ENCODE data around the gene SPAG5.
"Not testable (repeated sequence)": the region's sequence is repeated elsewhere in the genome, so short reads cannot be mapped to it uniquely, and the experiment has no call there.

Gene SPAG5

DNA sequence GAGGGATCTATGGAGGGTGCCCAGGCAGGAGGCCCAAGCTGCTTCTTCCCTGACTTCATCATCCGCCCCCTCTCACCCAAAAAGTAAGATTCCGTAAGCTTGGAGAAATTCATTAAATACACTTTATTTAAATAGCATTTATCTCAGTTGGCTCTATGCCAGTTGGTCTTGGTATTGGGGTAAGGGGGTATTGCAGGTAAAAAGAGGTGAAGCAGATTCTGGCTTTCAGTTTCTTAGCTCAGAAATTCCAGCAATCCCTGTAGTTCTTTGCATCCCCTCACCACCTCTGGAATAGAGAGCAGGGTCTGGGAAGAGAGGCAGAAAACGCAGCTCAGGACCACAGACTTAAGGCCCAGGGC lies 21.4 kb downstream of the SPAG5 start:
- no peaks in the 10 kb centered on the region for H3K9me3 ChIP-seq (ENCODE audit: low read depth, low read length)
- peak overlapping the region; percentile 28; the same call in 1 of the 2 replicates for H3K27ac ChIP-seq
- H3K36me3 ChIP-seq (ENCODE audit: insufficient read depth, low read length) = peaks cover 51% of the 10 kb centered on the region
- H3K9ac ChIP-seq (ENCODE audit: insufficient read length) = no peak overlapping the region
- no peak for TF ChIP-seq FOXP2 (optimal IDR thresholded peaks at IDR 0.05; ENCODE audit: control extremely low read depth, extremely low read length, insufficient read depth)
- TF ChIP-seq EZH2 (IDR thresholded peaks at IDR 0.05) = no peak
- TF ChIP-seq POLR2AphosphoS5 (IDR thresholded peaks at IDR 0.05; ENCODE audit: borderline replicate concordance, low read depth, low read length) = no peak
- H3K4me3 ChIP-seq = no peak overlapping the region
- no peak for DNase-seq (ENCODE audit: low read depth, low spot score)

DNA sequence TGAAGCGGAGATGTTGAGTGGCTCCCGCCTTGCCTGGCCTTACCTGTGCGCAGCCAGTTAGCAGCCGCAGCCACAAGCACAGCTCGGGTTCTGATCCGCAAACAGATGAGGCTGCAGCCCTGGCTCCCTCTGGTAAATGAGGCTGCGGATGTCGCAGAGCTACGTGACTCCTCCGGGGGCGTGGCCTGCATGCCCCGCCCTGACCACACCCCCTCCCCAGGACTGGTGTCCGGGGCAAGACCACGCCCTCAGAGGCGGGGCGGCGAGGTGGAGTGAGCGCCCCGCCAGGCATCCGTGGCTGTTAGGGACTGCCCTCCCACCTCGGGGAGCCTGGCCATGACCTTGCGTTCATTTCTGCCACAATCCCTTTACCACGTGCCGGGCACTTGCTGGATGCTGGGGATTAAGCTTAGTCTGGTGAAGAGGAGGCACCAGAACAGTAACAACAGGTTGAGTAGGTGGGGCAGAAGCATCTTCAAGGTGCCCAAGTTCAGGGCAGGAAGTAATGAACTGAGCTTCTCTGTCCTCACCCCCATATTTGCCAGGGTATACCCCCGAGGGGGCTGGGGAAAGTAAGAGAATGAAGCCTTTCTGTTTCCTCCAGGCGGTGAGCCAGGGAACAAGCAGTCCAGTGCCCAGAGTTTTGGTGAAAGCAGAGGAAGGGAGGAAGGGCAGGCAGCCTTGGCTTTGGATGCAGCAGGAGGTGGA lies 21.9 kb downstream of the SPAG5 start, which contains the start of gene ALDOC:
Gene ALDOC (minus strand): TSS at position 138 of the 708 bp plus-strand sequence. CDS start 1,363 bp downstream, outside the sequence.
- no peak for TF ChIP-seq FOXP2 (optimal IDR thresholded peaks at IDR 0.05; ENCODE audit: control extremely low read depth, extremely low read length, insufficient read depth)
- TF ChIP-seq POLR2AphosphoS5 (IDR thresholded peaks at IDR 0.05; ENCODE audit: borderline replicate concordance, low read depth, low read length) = peak; percentile 51
- TF ChIP-seq EZH2 (IDR thresholded peaks at IDR 0.05) = no peak
- no peak within 1 kb of the TSS for H3K9ac ChIP-seq (ENCODE audit: insufficient read length)

DNA sequence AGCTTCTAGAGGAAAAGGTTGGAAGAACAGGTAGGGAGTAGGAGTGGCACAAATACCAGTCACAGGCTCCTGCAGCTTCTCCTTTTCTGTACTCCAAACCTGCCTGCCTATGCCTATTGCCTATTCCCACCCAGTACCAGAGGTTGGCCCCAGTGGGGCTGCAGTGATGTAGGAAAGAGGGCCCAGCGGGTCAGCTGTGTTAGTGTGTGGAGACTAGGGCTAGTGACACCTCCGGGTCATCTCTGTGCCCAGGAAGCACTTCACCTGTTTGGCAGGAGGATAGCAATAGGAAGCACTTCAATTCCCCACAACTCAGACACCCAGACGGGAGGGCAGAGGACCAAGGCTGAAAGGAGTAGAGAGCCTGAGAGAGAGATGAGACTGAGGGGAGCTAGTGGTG lies 22.8 kb downstream of the SPAG5 start:
- H3K27ac ChIP-seq; H3K9me3 ChIP-seq (ENCODE audit: low read depth, low read length); DNase-seq (ENCODE audit: low read depth, low spot score); H3K4me3 ChIP-seq; H3K9ac ChIP-seq (ENCODE audit: insufficient read length): not testable (repeated sequence)
- peaks cover 41% of the 10 kb centered on the region for H3K36me3 ChIP-seq (ENCODE audit: insufficient read depth, low read length)

More for the DNA sequence above, 21.9 kb downstream of the SPAG5 start, which contains the start of gene ALDOC:
- Histone ChIP-seq H3K9me3 (ENCODE audit: low read depth, low read length) (no peaks in the 10 kb centered on the region), H3K36me3 (ENCODE audit: insufficient read depth, low read length) (peaks cover 46% of the 10 kb centered on the region), H3K4me3 (no peak within 1 kb of the TSS), H3K27ac (peak within 1 kb of the TSS; percentile 28; the same call in 1 of the 2 replicates)
- no peak for DNase-seq (ENCODE audit: low read depth, low spot score)

- no peak overlapping the region for H3K4me3 ChIP-seq
- H3K36me3 ChIP-seq (ENCODE audit: insufficient read depth, low read length) = peaks cover 34% of the 10 kb centered on the region
- no peak overlapping the region for H3K9ac ChIP-seq (ENCODE audit: insufficient read length)
- TF ChIP-seq EZH2 (IDR thresholded peaks at IDR 0.05) = no peak
- no peak for TF ChIP-seq POLR2AphosphoS5 (IDR thresholded peaks at IDR 0.05; ENCODE audit: borderline replicate concordance, low read depth, low read length)
- no peak for TF ChIP-seq FOXP2 (optimal IDR thresholded peaks at IDR 0.05; ENCODE audit: control extremely low read depth, extremely low read length, insufficient read depth)
- H3K27ac ChIP-seq = no peak overlapping the region
- DNase-seq (ENCODE audit: low read depth, low spot score) = no peak
- H3K9me3 ChIP-seq (ENCODE audit: low read depth, low read length) = no peaks in the 10 kb centered on the region
These were observed 23.6 kb downstream of the SPAG5 start for GRCh38 chr17:28575126-28575795.

- TF ChIP-seq EZH2 (IDR thresholded peaks at IDR 0.05) (no peak), POLR2AphosphoS5 (IDR thresholded peaks at IDR 0.05; ENCODE audit: borderline replicate concordance, low read depth, low read length) (no peak)
- H3K4me3 ChIP-seq = no peak overlapping the region
- peaks cover 27% of the 10 kb centered on the region for H3K36me3 ChIP-seq (ENCODE audit: insufficient read depth, low read length)
- no peak for DNase-seq (ENCODE audit: low read depth, low spot score)
- no peaks in the 10 kb centered on the region for H3K9me3 ChIP-seq (ENCODE audit: low read depth, low read length)
- H3K27ac ChIP-seq = no peak overlapping the region
- no peak overlapping the region for H3K9ac ChIP-seq (ENCODE audit: insufficient read length)
These were observed 24.3 kb downstream of the SPAG5 start for GRCh38 chr17:28574526-28574925.

DNA sequence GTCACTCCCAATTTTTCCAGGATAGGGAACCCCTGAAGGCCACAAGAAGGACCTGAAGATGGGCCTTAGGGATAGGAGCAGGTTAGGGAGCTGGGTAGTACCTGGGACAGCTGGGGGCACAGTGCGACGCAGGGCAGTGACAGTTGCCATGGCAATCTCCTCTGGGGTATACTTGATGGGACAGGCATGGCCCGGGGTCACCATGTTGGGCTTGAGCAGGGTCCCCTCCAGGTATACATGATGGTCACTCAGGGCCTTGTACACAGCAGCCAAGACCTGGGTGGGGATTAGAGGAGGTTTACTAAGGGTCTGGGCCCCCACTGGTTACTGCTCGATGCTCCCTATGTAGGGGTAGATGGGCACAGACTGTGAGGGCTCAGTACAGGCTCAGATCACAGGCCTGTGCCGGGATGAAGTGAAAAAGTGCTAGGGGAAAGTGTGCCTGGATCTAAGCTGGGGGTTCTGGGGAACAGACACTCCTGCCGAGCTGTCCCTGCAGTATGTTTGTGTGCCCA lies 24.8 kb downstream of the SPAG5 start:
- Histone ChIP-seq H3K9me3 (ENCODE audit: low read depth, low read length) (no peaks in the 10 kb centered on the region), H3K9ac (ENCODE audit: insufficient read length) (no peak overlapping the region), H3K4me3 (no peak overlapping the region), H3K27ac (no peak overlapping the region), H3K36me3 (ENCODE audit: insufficient read depth, low read length) (peaks cover 22% of the 10 kb centered on the region)
- DNase-seq (ENCODE audit: low read depth, low spot score) = no peak
- TF ChIP-seq POLR2AphosphoS5 (IDR thresholded peaks at IDR 0.05; ENCODE audit: borderline replicate concordance, low read depth, low read length) (no peak), FOXP2 (optimal IDR thresholded peaks at IDR 0.05; ENCODE audit: control extremely low read depth, extremely low read length, insufficient read depth) (no peak), EZH2 (IDR thresholded peaks at IDR 0.05) (no peak)

- Histone ChIP-seq H3K27ac (no peak overlapping the region), H3K9me3 (ENCODE audit: low read depth, low read length) (no peaks in the 10 kb centered on the region), H3K36me3 (ENCODE audit: insufficient read depth, low read length) (peaks cover 17% of the 10 kb centered on the region), H3K9ac (ENCODE audit: insufficient read length) (no peak overlapping the region), H3K4me3 (no peak overlapping the region)
- no peak for DNase-seq (ENCODE audit: low read depth, low spot score)
- TF ChIP-seq FOXP2 (optimal IDR thresholded peaks at IDR 0.05; ENCODE audit: control extremely low read depth, extremely low read length, insufficient read depth) (no peak), POLR2AphosphoS5 (IDR thresholded peaks at IDR 0.05; ENCODE audit: borderline replicate concordance, low read depth, low read length) (no peak), EZH2 (IDR thresholded peaks at IDR 0.05) (no peak)
These were observed 25.3 kb downstream of the SPAG5 start for GRCh38 chr17:28573521-28573920.

- Histone ChIP-seq H3K4me3 (no peak overlapping the region), H3K9ac (ENCODE audit: insufficient read length) (no peak overlapping the region), H3K36me3 (ENCODE audit: insufficient read depth, low read length) (peaks cover 12% of the 10 kb centered on the region), H3K9me3 (ENCODE audit: low read depth, low read length) (no peaks in the 10 kb centered on the region), H3K27ac (no peak overlapping the region)
- no peak for DNase-seq (ENCODE audit: low read depth, low spot score)
- TF ChIP-seq EZH2 (IDR thresholded peaks at IDR 0.05) = no peak
- TF ChIP-seq POLR2AphosphoS5 (IDR thresholded peaks at IDR 0.05; ENCODE audit: borderline replicate concordance, low read depth, low read length) = no peak
- no peak for TF ChIP-seq FOXP2 (optimal IDR thresholded peaks at IDR 0.05; ENCODE audit: control extremely low read depth, extremely low read length, insufficient read depth)
These were observed 25.8 kb downstream of the SPAG5 start for GRCh38 chr17:28573040-28573380.

Data from SK-N-MC (cell line).